Activated CD8-positive, alpha-beta T cell treated with anti-CD3 and anti-CD28 coated beads, Interleukin-2, amount 10 ng/mL, durations not matched to agents 7 days and 5 days (primary cell): Measurements from ENCODE around the gene TSHZ1. TPM values are rescaled to one million over a fixed set of nuclear protein-coding genes. Genes with fewer than 3 reads are reported as not detected.

Source experiments
- ATAC-seq: fragments of 150-1000 bp; cut with Tn5 transposase; one replicate; pipeline ENCODE4 v1.10.0; 2021; ENCODE audit warnings: moderate library complexity
- CTCF ChIA-PET: fragments of 350-600 bp; sonication (Branson Sonifier 250); formaldehyde crosslinking; loops from one replicate; lab custom pipeline; 2021; ENCODE audit warnings: antibody characterized with exemption; lab: Charles Lee
- POLR2A ChIA-PET: fragments of 350-600 bp; sonication (Branson Sonifier 250); formaldehyde crosslinking; loops from one replicate; lab custom pipeline; 2021; ENCODE audit warnings: antibody characterized with exemption; lab: Charles Lee
- DNase-seq: peaks from one replicate; pipeline ENCODE4 v3.0.0-alpha.2; 2020
- H3K27ac Mint-ChIP-seq: one replicate; pipeline ENCODE4 v1.8.0; 2021; ENCODE audit warnings: mild to moderate bottlenecking, mixed read lengths
- H3K27me3 Mint-ChIP-seq: one replicate; pipeline ENCODE4 v1.8.0; 2021; ENCODE audit warnings: low read depth, mixed read lengths
- H3K36me3 Mint-ChIP-seq: one replicate; pipeline ENCODE4 v1.8.0; 2021; ENCODE audit warnings: low read depth, mixed read lengths
- H3K4me1 Mint-ChIP-seq: one replicate; pipeline ENCODE4 v1.8.0; 2021; ENCODE audit warnings: low read depth, mixed read lengths
- H3K4me3 Mint-ChIP-seq: one replicate; pipeline ENCODE4 v1.8.0; 2021; ENCODE audit warnings: mild to moderate bottlenecking, mixed read lengths
- H3K9me3 Mint-ChIP-seq: one replicate; pipeline ENCODE4 v1.8.0; 2022; ENCODE audit warnings: mixed read lengths; ENCODE audit not compliant: insufficient read depth
- total RNA-seq, 2 experiments: library from RNA; stranded (reverse); gene quantifications; one replicate each; pipeline ENCODE4 v1.2.3, GENCODE V29; 2021

TSHZ1 gene
- total RNA-seq, 2 experiments from 2014 or later = 16.7 to 16.8 TPM

DNA sequence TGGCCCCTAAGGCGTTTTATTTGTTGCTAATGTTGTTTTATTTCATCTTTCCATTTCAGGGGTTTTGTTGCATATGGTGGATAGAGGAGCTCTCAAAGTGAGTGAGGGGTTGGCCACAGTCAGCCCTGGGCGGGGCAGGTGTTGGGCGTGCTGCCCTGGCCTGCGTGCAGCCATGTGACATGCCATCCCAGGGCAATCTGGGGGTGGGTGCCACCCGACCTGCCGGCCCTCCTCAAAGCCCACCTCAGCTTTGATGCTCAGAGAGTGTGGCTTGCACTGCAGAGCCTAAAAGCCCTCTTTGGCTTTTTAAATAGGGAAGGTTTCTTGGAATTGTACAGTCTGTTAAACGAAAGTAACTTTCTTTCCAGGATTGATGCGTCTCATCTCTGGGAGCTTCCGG is 18.4 kb downstream of the TSHZ1 start:
- H3K36me3 Mint-ChIP-seq = peaks cover 5% of the 10 kb centered on the region

DNA sequence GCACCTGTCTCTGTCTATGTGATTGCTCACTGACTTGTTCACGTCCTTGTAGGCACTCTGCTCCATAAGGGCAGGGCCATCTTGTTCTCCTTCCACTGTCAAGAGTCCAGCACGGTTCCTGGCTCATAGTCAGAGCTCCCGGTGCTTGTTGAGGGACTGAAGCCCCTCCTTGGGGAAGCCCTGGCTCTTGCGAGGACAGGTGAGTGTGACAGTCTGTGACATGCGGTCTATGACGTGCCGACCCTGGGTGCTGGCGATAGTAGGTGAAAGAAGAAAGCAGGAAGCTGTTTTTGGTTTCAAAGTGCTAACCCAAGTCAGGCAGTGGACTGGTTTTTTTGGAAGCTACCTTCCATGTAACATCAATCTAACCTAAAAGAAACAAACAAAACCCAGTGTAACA is 18.8 kb downstream of the TSHZ1 start:
- H3K4me3 Mint-ChIP-seq = no peak overlapping the region
- no peak overlapping the region for H3K27ac Mint-ChIP-seq
- H3K4me1 Mint-ChIP-seq = peaks cover 26% of the 10 kb centered on the region
- H3K27me3 Mint-ChIP-seq = no peaks in the 10 kb centered on the region
- POLR2A ChIA-PET = no interaction called here
- H3K9me3 Mint-ChIP-seq = no peaks in the 10 kb centered on the region
- no peak for DNase-seq
- H3K36me3 Mint-ChIP-seq = peaks cover 5% of the 10 kb centered on the region
- CTCF ChIA-PET = interaction anchor here (1.1 kb wide), 1 partner anchor 17 kb away, joined by 3 read pairs; no protein-coding TSS in a partner anchor
- ATAC-seq = no peak

More for the DNA sequence above, 18.4 kb downstream of the TSHZ1 start:
- no peak for ATAC-seq
- Mint-ChIP-seq H3K27me3 (no peaks in the 10 kb centered on the region), H3K4me1 (peaks cover 26% of the 10 kb centered on the region), H3K9me3 (no peaks in the 10 kb centered on the region), H3K27ac (no peak overlapping the region), H3K4me3 (no peak overlapping the region)
- ChIA-PET CTCF (interaction anchor here (1.1 kb wide), 1 partner anchor 17 kb away, joined by 3 read pairs; no protein-coding TSS in a partner anchor), POLR2A (interaction anchor here (0.6 kb wide), 1 partner anchor 20 kb away, joined by 3 read pairs; the partner anchor contains the start of gene PTGR3)
- DNase-seq = no peak

DNA sequence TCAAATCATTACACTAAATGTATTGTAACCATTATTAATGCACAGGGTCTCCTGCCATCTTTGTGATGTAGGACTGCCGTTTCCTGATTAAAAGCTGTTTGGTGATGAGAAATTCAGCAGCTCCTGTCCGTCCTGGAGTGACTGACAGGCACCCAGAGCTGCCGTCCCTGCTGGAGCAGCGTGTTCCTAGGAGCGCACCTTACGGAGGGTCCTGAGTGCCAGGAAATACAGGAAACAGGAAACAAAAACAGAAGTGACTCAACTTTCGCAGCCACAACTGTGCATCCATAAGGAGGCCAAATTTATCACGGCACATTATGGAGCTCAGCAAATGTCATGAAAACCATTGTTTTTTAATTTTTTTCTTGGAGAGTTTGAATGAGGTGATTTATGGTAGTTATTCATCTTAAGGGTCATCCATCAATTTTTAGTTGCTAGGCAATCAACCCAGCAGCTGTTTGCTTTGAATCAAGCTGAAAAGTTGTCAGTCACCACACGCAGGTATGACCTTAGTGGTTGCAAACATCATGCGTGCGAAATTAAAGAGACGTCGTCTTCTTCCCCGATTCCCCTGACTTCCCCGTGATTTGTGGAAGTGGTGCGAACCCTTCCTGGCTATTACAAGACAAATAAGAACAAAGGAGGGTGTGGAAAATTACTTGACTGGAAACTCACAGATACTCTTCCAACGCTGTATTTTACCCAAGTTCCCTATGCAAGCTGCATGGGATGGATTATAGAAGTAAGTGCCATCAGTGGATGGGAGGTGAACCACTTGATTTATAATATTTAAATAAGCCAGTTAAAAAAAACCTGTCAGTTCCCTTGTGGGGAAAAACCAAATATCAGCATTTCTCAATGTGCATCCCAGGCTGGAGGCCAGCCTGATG is 19.8 kb downstream of the TSHZ1 start:
- no peaks in the 10 kb centered on the region for H3K27me3 Mint-ChIP-seq
- peaks cover 5% of the 10 kb centered on the region for H3K36me3 Mint-ChIP-seq
- H3K4me3 Mint-ChIP-seq = no peak overlapping the region
- DNase-seq (no peak), ATAC-seq (no peak)
- POLR2A ChIA-PET = interaction anchor here (1.8 kb wide), 1 partner anchor 20 kb away, joined by 4 read pairs; the partner anchor contains the start of gene TSHZ1
- CTCF ChIA-PET = no interaction called here
- H3K27ac Mint-ChIP-seq = no peak overlapping the region
- H3K4me1 Mint-ChIP-seq = peaks cover 29% of the 10 kb centered on the region
- H3K9me3 Mint-ChIP-seq = no peaks in the 10 kb centered on the region

DNA sequence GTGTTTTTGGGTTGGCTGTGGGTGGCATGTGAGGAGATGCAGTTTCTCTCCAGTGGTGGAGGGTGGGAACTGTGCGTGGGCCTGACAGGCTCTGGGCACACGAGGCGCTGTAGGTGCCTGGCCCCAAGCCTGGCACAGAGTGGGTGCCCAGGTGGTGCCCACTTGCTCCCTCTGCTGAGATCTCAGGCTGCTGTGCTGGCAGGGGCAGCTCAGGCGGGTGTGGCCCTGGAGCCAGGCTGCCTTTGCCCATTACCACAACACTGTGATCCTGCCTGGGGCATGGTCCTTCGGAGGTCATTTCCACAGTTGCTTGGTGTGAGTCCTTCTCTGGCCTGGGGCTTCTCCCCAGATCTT is 20.4 kb downstream of the TSHZ1 start:
- peaks cover 31% of the 10 kb centered on the region for H3K4me1 Mint-ChIP-seq
- H3K27me3 Mint-ChIP-seq = no peaks in the 10 kb centered on the region
- DNase-seq = no peak
- H3K4me3 Mint-ChIP-seq = no peak overlapping the region
- H3K36me3 Mint-ChIP-seq = peaks cover 5% of the 10 kb centered on the region
- POLR2A ChIA-PET = interaction anchor here (1.8 kb wide), 1 partner anchor 21 kb away, joined by 4 read pairs; the partner anchor contains the start of gene TSHZ1
- no peak for ATAC-seq
- no peak overlapping the region for H3K27ac Mint-ChIP-seq
- CTCF ChIA-PET = no interaction called here
- H3K9me3 Mint-ChIP-seq = no peaks in the 10 kb centered on the region

DNA sequence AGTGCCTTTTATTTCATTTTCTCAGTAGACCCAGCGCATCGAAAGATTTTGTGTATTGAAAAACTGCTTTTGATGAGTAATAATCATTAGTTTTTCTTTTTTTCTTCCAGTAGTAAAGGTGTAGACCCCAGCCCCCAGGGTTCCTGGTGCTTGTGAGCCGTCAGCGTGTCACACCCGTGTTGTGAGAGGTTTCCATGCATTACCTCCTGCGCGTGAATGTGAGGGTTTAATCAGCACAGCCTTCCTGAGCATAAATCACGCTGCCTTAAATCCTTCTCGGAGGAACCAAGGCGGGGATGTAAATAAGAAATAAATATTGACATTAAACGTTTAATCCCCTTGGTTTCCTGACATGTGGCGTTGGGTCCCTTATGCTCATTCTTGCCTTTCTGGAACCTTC is 24.3 kb downstream of the TSHZ1 start:
- Mint-ChIP-seq H3K36me3 (peaks cover 3% of the 10 kb centered on the region), H3K4me1 (peaks cover 5% of the 10 kb centered on the region), H3K27ac (no peak overlapping the region), H3K9me3 (no peaks in the 10 kb centered on the region), H3K27me3 (no peaks in the 10 kb centered on the region), H3K4me3 (no peak overlapping the region)
- ChIA-PET CTCF (interaction anchor here (1.1 kb wide), 1 partner anchor 11 kb away, joined by 3 read pairs; no protein-coding TSS in a partner anchor), POLR2A (no interaction called here)
- ATAC-seq (no peak), DNase-seq (no peak)

DNA sequence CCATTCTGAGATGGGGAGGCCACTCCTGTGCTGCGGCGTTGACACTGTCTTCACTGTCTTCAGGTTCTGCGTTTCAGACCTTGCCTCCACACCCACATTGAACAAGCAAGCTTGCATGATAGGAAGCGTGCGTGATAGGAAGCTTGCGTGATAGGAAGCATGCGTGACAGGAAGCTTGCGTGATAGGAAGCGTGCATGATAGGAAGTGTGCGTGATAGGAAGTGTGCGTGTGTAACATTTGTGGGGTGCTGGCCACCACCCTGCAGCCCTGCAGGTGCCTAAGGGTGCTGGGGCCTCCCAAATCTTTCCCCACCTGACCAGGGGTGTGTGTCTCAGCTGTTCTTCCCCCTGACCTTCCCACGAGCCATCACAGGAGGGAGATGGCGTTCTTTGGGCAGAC is 25.3 kb downstream of the TSHZ1 start:
- Mint-ChIP-seq H3K36me3 (peaks cover 3% of the 10 kb centered on the region), H3K4me3 (no peak overlapping the region), H3K27ac (no peak overlapping the region), H3K4me1 (peaks cover 5% of the 10 kb centered on the region), H3K27me3 (no peaks in the 10 kb centered on the region), H3K9me3 (no peaks in the 10 kb centered on the region)
- ChIA-PET CTCF (interaction anchor here (1.1 kb wide), 1 partner anchor 10 kb away, joined by 3 read pairs; no protein-coding TSS in a partner anchor), POLR2A (no interaction called here)
- DNase-seq (no peak), ATAC-seq (no peak)

DNA sequence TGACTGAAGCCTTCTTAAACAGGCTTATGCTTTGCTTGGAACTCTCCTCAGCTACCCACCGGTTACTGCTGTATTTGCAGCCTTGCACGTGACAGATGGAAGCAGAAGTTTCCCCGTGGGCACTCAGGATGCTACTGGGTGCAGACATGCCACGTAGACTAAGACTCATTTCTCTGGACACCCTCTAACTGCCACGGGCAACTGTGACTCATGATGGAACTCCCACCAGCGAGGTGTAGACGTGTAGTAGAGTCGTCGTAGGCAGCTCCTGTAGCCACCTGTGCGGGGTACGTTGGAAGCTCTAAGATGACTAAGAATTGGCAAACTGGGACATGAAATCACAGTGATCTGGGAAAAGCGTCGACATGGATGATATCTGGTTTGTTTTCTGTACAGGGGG is 27.5 kb downstream of the TSHZ1 start:
- POLR2A ChIA-PET = interaction anchor here (0.6 kb wide), 1 partner anchor 566 kb away, joined by 3 read pairs; no protein-coding TSS in a partner anchor

DNA sequence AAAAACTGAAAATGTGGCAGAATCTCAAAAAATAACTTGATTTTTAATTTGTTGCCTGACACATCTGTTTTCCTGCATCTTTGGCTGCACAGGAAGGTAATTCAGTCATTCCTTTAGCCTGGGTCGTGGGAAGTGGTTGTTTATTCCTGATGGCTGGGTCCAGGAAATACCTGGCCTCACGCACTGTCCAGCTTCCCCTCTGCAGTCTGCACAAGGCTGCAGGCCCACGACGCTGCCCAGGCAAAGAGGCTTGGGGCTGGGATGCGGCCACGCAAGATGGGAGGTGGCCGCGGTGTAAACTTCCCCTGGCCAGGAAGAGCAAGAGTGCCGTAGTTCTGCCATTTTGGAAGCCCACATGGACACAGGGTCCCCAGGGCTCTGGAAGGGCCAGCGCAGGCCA is 28.2 kb downstream of the TSHZ1 start:
- Mint-ChIP-seq H3K9me3 (no peaks in the 10 kb centered on the region), H3K27me3 (no peaks in the 10 kb centered on the region), H3K4me1 (peaks cover 5% of the 10 kb centered on the region), H3K27ac (no peak overlapping the region), H3K4me3 (no peak overlapping the region), H3K36me3 (peaks cover 3% of the 10 kb centered on the region)
- ChIA-PET CTCF (no interaction called here), POLR2A (interaction anchor here (0.6 kb wide), 1 partner anchor 567 kb away, joined by 3 read pairs; no protein-coding TSS in a partner anchor)
- no peak for DNase-seq
- no peak for ATAC-seq

More for the DNA sequence above, 27.5 kb downstream of the TSHZ1 start:
- H3K4me3 Mint-ChIP-seq = no peak overlapping the region
- no peaks in the 10 kb centered on the region for H3K9me3 Mint-ChIP-seq
- CTCF ChIA-PET = no interaction called here
- no peak overlapping the region for H3K27ac Mint-ChIP-seq
- H3K27me3 Mint-ChIP-seq = no peaks in the 10 kb centered on the region
- peaks cover 3% of the 10 kb centered on the region for H3K36me3 Mint-ChIP-seq
- ATAC-seq (no peak), DNase-seq (no peak)
- H3K4me1 Mint-ChIP-seq = peaks cover 5% of the 10 kb centered on the region

DNA sequence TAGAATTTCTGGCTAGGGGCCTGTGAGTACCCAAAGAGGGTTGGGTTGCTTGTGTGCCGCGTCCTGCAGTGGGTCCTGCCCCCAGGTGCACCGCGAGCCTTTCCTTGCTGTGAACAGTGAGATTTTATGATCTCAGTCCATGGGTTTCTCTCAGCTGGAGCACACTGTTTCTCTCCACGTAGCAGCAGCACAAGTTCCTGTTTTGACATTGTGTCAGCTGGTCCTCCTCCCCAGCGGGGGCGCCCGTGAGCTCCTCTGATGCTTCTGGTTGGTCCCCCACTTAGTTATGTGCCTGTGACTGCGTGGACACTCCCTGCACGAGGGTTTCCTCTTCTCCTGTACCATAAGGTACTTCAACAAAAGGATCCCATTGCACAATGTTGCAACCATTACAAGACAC is 29.8 kb downstream of the TSHZ1 start:
- H3K4me3 Mint-ChIP-seq = no peak overlapping the region

DNA sequence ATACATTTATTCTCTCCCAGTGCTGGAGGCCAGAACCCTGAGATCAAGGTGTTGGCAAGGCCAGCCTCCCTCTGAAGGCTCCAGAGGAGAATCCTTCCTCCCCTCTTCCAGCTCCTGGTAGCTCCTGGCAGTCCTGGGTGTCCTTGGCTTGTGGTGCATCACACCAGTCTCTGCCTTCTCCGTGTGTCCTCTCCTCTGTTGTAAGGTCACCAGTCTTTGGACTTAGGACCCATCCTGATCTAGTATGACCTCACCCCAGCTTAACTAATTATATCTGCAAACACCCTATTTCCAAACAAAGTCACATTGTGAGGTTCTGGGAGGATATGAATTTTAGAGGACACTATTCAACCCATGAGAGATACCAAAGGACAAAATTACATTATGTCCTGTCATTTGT is 31.1 kb downstream of the TSHZ1 start:
- no peak overlapping the region for H3K27ac Mint-ChIP-seq
- H3K9me3 Mint-ChIP-seq = no peaks in the 10 kb centered on the region
- ChIA-PET POLR2A (interaction anchor here (2.2 kb wide), 1 partner anchor 31 kb away, joined by 7 read pairs; the partner anchor contains the start of gene TSHZ1), CTCF (interaction anchor here (1.4 kb wide), 1 partner anchor 35 kb away, joined by 3 read pairs; no protein-coding TSS in a partner anchor)
- no peaks in the 10 kb centered on the region for H3K27me3 Mint-ChIP-seq
- H3K36me3 Mint-ChIP-seq = peaks cover 3% of the 10 kb centered on the region
- H3K4me3 Mint-ChIP-seq = no peak overlapping the region
- ATAC-seq (no peak), DNase-seq (no peak)
- H3K4me1 Mint-ChIP-seq = peaks cover 17% of the 10 kb centered on the region

More for the DNA sequence above, 29.8 kb downstream of the TSHZ1 start:
- no peak for DNase-seq
- H3K4me1 Mint-ChIP-seq = peaks cover 6% of the 10 kb centered on the region
- ChIA-PET CTCF (no interaction called here), POLR2A (interaction anchor here (0.5 to 2.2 kb wide), 3 partner anchors 14 to 1045 kb away, joined by 3 to 7 read pairs (median 3); partner anchors contain the start of gene TSHZ1)
- no peak for ATAC-seq
- H3K27ac Mint-ChIP-seq = no peak overlapping the region
- H3K9me3 Mint-ChIP-seq = no peaks in the 10 kb centered on the region
- H3K27me3 Mint-ChIP-seq = no peaks in the 10 kb centered on the region
- H3K36me3 Mint-ChIP-seq = peaks cover 3% of the 10 kb centered on the region

DNA sequence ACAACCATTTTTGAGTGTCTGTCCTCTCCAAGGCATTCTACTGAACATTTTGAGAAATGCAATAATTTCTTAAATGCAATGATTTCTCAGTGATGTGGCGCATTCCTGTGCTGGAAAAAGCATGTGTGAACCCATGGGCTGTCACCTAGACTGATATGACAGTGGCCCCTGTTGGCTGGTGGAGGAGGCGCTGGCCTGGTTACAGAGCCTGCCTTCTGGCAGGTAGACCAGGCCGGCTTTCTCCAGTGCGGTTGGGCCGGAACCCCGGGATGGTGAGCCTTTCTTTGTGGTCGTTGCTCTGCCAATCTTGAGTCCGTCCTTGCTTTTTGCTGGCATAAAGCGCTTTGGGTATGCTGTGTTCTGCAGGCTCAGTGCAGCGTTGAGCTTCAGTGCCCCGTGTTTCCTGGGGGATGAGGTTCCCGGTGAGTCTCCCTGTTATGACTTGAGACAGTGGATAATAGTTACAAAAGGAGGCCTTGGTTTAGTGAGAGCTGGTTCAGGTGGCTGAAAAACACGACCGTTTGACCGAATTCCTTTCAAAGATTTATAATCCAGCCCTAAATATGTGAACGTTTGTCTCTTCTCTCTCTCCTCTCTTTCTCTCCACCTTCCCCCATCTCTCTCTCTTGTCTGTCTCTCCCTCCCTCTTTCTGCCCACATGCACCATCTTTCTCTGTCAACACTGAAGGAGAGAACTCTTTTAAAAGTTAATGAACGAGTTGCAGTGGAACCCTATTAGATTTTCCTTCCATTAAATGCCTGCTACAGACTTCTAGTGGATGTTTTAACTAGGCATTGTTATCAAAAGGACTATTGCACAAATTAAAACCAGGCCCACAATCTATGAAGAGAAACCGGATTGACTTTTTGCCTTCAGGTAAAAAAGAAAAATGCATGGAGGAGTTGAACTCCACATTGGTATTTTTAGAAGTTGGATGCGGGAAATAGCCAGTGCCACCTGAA is 34.0 kb downstream of the TSHZ1 start:
- Mint-ChIP-seq H3K27ac (no peak overlapping the region), H3K36me3 (peaks cover 3% of the 10 kb centered on the region), H3K4me3 (no peak overlapping the region), H3K9me3 (no peaks in the 10 kb centered on the region), H3K4me1 (peaks cover 43% of the 10 kb centered on the region), H3K27me3 (no peaks in the 10 kb centered on the region)
- ChIA-PET CTCF (interaction anchor here (0.6 to 1.4 kb wide), 6 partner anchors 12 to 348 kb away, joined by 3 to 6 read pairs (median 3); no protein-coding TSS in a partner anchor), POLR2A (interaction anchor here (1.3 kb wide), 1 partner anchor 35 kb away, joined by 5 read pairs; the partner anchor contains the start of gene TSHZ1)
- ATAC-seq (no peak), DNase-seq (peak; percentile 35)
